GM18873 (cell line): ENCODE data around the gene FRMD4A.
"Not testable (repeated sequence)": the region's sequence is repeated elsewhere in the genome, so short reads cannot be mapped to it uniquely, and the experiment has no call there.

ENCODE experiments used
- ATAC-seq: cut with Tn5 transposase; IDR thresholded peaks from one replicate; pipeline ENCODE4 v1.9.1; 2021; ENCODE audit warnings: mild to moderate bottlenecking, moderate library complexity, moderate number of reproducible peaks; ENCODE audit not compliant: unreplicated experiment, low FRiP score

Gene FRMD4A

DNA sequence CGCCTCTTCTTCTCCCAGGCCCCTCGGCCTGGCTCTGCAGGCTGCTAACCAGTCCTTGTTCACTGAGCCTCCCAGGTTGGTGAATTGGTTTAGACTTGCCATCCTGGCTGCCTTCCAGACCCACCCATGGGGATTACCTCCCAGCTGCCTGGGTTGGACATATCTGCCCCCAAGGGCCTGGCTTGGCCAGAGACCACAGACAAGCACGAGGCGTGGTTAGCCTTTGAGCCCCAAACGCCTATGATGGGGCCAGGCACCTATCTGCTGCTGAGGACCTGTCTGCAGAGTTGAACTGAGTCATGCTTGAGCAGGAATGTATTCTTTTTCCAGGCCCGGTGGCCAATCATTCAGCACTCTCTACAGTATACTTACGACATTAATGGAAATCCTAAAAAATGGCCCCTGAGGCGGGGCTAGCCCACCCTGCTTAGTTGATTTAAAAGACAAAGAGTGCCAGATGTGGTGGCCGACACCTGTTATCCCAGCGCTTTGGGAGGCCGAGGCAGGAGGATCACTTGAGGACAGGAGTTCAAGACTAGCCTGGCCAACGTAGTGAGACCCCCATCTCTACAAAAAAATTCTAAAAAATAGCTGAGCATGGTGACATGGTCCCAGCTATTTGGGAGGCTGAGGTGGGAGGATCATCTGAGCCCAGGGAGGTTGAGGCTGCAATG, 361.5 kb downstream of the FRMD4A start:
- no peak for ATAC-seq

DNA sequence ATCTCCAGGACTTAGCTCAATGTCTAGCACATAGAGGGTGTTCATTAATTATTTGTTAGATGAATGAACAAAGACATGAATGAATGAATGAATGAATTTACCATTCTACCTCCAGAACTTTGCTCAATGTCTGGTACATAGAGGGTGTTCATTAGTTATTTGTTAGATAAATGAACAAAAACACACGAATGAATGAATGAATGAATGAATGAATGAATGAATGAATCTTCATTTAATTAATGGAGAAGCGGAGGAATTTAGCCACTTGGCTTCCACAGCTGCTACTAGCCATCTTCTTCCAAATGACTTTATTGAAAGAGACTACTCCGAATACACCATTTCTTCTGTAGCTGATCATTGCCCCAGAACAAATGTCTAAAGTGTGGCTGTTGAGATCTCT, 368.9 kb downstream of the FRMD4A start:
- ATAC-seq: no peak

DNA sequence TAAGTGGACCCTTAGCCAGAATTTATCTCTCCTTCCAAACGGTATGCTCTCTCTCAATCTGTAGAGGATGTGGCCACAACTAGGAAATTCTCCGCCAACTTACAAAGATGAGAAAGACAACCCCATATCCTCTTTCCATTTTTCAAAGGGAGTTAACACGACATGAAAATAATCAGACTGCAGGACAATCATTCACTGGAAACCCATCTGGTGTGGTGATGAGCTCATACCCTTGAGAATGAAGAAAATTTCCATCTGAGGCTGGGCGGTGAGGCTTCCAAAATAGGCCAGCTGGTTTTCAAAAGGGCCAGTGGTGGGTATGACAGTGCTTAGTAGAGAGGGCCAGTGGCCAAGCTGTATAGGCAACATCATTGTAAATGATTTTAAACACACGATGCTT, 369.6 kb downstream of the FRMD4A start:
- no peak for ATAC-seq

DNA sequence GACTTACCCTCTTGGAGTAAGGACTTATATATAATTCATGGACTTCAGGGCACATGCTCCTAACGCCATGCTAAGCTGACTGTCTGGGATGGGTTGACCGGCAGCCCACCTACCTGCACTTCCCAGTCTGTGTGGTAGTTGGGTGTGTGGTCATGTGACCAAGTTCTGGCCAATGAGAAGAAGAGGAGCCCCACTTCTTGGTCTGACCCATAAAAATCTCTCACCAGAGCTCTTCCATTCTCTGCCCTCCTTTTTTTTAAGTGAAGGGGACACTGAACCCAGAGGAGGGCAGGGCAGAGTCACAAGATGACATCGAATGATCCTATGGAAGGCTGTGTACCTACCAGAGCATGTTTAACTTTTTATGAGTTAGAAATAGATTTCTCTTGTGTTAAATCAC, 370.1 kb downstream of the FRMD4A start:
- ATAC-seq: no peak

DNA sequence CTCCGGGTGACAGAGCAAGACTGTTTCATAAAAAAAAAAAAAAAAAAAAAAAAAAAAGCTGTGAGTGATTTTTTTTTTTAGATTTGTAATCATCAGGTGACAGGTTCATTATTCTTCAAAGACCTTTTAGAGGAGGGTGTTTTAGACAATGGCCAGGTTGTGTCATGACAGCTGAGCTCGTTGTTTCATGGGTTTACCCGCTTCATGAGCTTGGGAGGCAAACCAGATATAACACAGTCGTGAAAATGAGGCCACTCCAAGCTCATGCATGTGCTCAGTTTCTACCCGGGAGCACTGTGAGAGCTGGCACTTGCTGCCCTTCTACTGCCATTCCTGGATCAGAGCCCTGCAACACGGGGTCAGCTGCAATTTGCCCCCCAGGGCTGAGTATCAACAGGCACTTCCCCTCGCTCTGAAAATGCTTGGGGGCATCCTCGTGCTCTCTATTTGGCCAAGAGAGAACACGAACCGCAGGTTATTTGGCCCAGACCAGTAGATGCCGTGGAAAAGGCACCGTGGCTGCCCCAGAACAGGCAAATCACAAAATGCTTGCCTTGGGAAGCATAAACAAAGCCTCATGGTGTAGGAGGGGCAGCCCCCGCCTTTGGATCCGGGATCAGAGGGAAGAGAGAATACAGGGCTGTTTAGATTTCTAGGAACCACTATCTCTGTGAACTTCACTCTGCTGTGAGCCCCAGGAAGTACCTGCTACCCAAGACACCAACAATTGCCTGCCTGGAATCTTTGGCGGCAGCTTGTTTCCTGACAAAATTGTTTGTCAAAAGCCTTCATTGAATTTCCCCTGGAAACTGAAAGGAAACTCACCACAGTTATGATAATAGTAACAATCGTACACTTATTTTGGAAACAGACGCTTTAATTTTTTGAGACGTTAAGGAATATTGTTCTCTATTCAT, 371.0 kb downstream of the FRMD4A start:
- no peak for ATAC-seq

DNA sequence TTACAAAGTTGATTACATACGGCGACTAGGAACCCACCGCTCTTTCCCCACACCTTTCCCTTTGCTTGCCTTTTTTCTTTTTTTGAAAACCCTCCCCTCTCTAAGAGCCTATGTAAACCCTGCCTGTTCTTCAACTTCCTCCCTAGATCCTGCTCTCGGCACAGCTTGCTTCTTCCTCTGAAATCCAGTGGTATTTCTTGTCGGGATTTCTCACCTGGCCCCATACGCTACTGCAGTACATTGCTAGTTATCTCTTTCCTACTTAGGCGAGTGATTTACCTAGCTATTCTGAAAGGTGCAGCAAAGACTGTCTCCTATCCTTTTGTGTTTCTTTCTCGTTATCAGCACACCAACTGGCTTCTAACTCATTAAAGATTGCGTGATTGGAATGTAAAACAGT, 372.9 kb downstream of the FRMD4A start:
- ATAC-seq: no peak

DNA sequence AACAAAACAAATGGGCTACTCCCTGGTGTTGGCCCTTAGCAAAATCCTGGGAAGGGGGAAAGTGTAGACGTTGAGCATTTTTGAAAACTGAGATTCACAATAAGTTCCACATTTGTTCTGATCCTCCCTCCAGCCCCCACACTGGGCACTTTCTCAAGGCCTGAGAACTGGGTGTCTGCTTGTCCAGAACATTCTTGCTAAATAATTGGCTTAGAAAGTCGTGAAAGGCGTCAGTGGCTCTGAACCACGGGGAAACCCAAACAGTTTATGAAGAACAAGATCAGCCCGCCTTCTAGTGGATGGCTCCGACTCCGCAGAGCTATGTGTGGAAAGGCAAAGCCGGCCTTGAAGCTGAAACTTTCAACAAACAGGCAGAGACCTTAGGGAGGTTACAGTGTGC, 373.9 kb downstream of the FRMD4A start:
- no peak for ATAC-seq

DNA sequence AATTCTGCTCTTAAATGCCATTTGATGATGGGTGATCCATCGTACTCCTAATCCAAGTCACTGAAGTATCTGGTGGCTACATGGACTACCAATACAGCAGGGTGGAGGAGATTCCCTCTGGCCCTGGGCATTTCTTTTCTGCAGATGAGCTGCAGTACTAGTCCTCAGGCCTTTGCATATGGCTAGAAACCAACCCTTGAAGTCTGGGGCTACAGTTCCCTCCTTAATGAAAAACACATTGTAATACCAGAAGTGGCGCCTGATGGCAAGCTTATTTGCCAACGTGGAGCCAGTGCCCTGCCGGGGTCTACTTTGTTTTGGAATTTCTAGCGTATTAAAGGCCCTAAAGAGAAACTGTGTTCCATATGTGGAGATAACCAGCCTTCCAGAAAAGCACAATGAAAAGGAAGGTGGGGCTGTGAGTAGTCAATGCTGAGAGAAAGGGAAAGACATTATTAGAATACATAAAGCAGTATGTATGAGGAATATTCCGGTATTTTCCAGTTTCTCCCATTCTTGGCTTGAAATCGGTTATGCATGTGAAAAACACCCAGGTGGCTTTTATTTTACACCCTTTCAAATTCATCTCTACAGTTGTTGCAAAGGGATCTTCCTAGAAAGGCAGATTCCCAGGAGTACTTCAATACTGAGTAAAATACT, 375.2 kb downstream of the FRMD4A start:
- ATAC-seq: no peak

DNA sequence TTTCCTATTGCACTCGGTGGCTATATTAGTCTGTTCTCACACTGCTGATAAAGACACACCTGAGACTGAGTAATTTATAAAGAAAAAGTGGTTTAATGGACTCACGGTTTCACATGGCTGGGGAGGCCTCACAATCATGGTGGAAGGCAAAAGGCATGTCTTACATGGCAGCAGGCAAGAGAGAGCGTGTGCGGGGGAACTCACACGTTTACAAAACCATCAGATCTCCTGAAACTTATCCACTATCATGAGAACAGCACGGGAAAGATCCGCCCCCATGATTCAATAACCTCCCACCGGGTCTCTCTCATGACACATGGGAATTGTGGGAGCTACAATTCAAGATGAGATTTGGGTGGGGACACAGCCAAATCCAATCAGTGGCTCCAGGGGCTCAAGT, 376.5 kb downstream of the FRMD4A start:
- ATAC-seq: not testable (repeated sequence)

DNA sequence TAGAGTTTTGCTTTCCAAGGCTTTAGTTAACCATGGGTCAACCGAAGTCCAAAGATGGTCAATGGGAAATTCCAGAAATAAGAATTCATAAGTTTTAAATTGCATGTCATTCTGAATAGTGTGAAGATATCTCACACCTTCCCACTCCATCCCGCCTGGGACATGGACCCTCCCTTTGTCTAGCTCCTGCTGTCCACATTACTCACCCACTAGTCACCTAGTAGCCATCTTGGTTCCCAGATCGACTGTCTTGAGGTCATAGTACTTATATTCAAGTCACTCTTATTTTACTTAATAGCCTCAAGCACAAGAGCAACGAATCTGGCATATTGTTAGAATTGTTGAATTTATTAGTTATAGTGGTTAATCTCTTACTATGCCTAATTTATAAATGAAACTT, 377.4 kb downstream of the FRMD4A start:
- no peak for ATAC-seq

DNA sequence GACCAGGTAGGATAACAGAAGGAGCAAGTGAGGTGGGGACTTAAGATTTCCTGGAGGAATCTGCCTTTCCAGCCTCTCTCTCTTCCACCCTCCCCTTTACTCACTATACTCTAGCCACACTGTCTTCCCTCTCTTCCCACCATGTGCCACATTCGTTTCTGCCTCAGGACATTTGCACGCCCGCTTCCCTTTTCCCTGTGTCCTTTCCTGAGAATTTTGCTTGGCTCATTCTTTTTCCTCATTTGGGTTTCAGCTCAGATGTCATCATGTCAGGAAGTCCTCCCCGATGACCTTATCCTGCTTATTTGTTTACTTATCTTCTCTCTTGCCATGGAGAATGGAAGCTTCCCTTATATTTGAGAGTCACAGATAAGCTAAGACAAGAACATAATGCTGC, 380.2 kb downstream of the FRMD4A start:
- ATAC-seq: no peak

DNA sequence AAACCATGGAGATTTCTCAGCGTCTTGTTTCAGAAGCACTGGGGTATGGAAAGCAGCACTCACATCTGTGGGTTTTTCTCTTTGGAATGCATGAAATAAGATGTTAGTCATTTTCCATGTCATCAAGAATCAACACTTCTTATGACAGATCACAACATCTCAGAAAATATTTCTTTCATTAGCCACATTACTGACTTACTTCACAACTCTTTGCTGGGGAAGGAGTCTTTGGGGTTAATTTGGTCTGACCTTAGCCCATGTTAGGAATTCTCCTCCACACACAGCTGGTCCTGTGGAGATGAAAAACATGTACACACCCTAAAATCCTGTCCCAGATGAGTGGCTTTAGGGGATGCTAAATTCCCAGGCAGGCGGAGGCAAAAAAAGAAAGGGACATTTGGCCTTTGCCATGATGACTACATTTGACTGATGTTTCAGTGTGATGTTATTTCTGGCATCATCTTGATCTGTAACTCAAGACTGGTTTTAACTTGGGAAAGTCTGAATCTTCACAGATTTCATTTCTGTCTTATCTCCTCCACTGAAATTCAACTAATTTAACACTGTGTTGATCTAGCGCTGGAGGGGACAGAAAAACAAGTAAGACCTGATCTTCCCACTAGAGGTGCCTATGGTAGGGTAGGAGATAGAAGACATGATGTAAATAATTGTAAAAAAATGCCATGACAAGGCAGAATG, 380.7 kb downstream of the FRMD4A start:
- ATAC-seq: no peak

DNA sequence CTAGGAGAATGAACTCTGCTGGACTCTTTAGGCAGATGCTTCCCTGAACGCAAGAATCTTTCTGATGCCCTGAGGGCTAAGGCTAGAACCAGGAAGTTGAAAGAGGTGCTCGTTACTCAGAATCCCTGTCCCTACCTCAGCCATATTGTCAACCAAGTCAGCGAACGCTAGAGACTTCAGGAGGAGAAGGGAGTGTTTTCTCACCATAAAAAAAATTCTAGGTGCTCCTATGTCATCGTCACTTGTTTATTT, 384.6 kb downstream of the FRMD4A start:
- no peak for ATAC-seq

DNA sequence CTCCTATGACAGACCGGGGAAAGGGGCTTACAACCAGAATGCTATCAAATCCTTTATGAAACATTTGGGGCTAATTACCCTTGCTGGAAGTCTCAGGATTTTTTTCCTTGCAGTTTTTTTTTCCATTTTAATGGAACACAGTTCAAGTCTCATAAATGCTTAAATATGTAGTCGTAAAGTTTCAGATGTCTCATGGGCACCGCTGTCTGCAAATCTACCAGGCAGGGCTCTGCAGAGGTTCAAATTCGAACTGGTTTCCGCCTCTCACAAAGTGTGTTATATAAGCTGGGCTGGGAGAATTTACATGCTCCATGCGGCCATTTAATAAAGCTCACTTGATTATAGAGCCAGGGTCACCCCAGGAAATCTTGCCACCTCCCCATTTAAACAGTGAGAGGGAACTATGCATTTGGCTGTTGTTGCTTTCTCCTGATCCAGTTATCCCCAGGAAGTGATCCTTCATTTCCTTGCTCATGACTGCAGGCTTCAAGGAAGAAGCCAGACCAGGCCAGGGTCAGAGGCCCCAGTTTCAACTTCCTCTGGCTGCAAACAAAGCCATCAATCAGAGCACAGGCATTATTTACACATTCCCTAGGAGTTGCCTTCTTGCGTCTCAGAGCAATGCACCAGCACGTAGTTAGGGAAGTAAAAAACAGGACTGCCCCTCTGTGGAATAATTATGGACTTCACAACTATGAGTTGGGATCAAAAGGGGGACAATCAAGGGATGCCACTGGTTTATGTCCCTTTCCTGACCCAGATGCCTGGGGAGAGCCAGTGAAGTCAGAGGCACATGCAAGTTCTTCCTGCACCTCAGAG, 385.1 kb downstream of the FRMD4A start:
- no peak for ATAC-seq

DNA sequence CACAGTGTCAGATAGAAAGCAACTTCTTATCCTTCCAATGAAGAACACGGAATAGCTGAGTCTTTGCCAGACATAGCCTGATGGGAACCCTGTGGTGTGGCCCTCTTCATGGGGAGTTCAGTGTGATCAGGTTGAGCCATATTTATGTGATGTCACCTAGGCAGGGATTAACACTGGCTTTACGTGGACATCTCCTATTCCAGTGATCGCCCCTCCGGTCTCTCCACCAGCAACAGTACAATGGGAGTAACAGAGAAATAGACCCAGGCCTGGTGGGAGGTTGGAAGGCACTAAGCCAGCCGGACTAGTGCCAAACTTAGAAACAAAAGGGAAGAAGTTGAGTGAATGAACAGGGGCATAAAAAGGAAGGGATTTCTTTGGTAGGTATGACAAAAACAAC, 385.9 kb downstream of the FRMD4A start:
- no peak for ATAC-seq

DNA sequence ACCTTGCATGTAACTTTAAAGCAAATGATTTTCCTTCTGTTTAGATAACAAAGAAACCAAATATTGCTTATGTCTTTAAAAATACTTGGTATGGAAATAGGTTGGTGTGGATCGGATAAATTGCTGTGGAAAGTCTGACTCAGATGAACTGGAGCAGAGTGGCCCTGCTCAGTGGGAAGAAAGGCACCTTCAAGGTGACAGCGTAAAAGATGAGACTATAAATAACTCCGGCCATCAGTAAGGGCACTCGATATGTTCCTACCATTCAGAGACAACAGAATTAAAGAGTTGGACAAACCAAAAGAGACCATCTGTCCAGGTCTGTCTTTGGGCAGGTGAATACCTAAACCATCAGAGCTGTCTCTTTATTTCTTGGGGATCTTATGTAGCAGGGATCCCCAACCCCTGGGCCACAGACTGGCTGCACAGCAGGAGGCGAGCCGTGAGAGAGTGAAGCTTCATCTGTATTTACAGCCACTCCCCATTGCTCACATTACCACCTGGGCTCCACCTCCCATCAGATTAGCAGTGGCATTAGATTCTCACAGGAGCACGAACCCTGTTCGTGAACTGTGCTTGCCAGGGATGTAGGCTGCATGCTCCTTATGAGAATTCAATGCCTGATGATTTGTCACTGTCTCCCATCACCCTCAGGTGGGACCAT, 386.9 kb downstream of the FRMD4A start:
- ATAC-seq: no peak

DNA sequence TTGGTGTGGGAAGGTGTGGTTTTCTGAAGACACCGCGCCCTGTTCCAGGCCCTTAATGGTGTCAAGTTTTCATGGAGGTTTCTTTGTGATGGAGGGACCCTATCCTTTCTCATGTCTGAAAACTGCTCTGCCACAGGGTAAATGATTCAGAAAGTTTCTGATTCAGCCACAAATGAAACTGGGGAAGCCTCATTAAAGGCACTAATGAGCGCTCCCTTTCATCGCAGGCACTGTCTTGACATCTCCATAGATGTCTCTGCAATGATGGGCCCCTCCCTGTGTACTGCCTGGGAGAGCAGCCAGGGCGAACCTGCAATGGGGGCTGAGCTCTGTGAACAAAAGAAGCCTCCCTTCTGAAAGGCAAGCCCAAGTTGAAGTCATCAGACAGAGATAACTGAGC, 388.7 kb downstream of the FRMD4A start:
- ATAC-seq: no peak

DNA sequence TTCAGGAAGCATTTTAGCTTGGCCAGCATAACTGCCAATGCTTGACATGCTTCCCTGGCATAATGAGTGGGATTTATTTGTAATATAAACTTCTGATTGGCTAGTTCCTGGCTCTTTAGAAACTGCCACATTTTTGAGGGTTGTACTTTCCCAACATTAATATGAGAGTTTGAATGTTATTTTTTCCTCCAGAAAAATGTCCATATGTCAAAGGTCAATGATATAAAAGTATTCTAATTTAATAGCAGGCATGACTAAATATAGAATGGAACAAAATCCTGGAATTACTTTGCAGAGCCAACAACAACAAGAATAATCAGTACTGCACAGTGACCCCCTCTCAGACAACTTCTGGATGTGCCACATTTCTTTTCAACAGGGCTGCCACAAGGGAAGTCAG, 391.3 kb downstream of the FRMD4A start:
- ATAC-seq: no peak

DNA sequence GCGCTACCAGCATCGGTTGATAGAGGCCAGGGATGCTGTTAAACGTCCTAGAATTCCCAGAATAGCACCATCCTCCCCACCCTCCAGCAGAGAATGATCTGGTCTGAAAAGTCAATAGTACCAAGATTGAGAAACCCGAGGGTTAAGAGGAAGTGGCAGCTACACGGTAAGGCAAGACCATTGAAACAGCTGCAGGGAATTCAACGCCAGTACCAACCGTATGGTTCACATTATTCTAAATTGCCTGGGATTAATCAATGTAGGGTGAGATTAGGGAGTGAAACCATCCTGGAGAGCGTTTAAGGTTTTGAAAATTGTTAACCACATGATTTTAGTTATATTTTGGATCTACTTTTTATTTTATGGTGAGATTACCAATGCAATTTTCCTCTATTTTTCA, 391.8 kb downstream of the FRMD4A start:
- ATAC-seq: no peak

DNA sequence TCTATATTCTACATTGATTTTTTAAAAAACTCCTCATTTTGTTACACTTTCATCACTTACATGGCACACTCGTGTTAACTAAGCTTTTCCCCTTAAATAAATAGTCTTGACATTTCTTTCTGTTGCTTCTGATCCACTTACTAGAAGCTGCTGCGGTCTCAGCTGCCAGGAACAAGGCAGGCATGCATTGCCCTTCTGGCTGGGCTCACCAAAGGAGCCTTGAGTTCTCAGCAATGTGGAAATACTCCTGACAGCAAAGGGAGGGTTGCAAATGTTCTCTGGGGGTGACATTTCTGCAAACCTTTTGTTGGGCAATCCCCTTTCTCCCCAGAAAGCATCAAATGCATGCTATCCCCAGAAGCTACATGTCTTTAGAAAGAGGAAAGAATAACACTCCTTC, 393.9 kb downstream of the FRMD4A start:
- ATAC-seq: no peak
